Psoas muscle (tissue), 8 donors: ENCODE measurements around the gene RALY. TPM values are rescaled to one million over a fixed set of nuclear protein-coding genes. Genes with fewer than 3 reads are reported as not detected.

Experiments used
- ATAC-seq, 4 donors: fragments of 200-7000 bp; cut with Tn5 transposase; one replicate each; pipeline ENCODE4 v1.9.1; 2020; ENCODE audit warnings: moderate library complexity in 3 of 4, mild to moderate bottlenecking in 2 of 4
- DNase-seq, 2 donors: peaks; one replicate each; pipeline ENCODE4 v3.0.0-alpha.2; 2020
- H3K27ac ChIP-seq: fragments of 200-600 bp; one replicate; pipeline ENCODE4 v1.8.0; 2022
- H3K27me3 ChIP-seq, 3 donors: fragments of 200-600 bp in 1 of 3; one replicate each; pipeline versions ENCODE4 v1.6.1 to v1.8.0; 2013 to 2022; ENCODE audit warnings: low read length in 2 of 3, mild to moderate bottlenecking in 2 of 3, moderate library complexity in 1 of 3; ENCODE audit not compliant: insufficient read depth in 3 of 3
- H3K36me3 ChIP-seq, 2 donors: fragments of 200-600 bp in 1 of 2; one replicate each; pipeline versions ENCODE4 v1.6.1 to v1.8.0; 2013 to 2022; ENCODE audit warnings: low read depth in 1 of 2, mild to moderate bottlenecking in 1 of 2, moderate library complexity in 1 of 2; ENCODE audit not compliant: insufficient read depth in 1 of 2
- H3K4me1 ChIP-seq: fragments of 200-600 bp; one replicate; pipeline ENCODE4 v1.8.0; 2022
- H3K4me3 ChIP-seq: fragments of 200-600 bp; one replicate; pipeline ENCODE4 v1.8.0; 2022; ENCODE audit warnings: mild to moderate bottlenecking
- H3K9me3 ChIP-seq: fragments of 200-600 bp; one replicate; pipeline ENCODE4 v1.8.0; 2022
- CTCF ChIP-seq: fragments of 200-600 bp; IDR thresholded peaks from one replicate; pipeline ENCODE4 v1.8.0; 2022; ENCODE audit warnings: antibody characterized with exemption
- WGBS, 3 donors: extraction: QIAGEN DNeasy Blood & Tissue Kit; methylation state at CpG; one replicate each; pipeline versions ENCODE4 v1.1.6 to v1.1.7; 2013; 5-methylcytosine and 5-hydroxymethylcytosine counted together
- intact Hi-C, 2 donors: fragments of 100-400 bp; cut with DNase I; formaldehyde crosslinking; loops; one replicate each; pipeline versions ENCODE4 v1.11.0 to v1.14.2; 2022
- polyA plus RNA-seq, 3 donors: library from polyadenylated mRNA; stranded (reverse); fragments of 200-250 nt; gene quantifications; one replicate each; pipeline ENCODE4 v1.2.3, GENCODE V29; 2013
- total RNA-seq, 4 donors: library from RNA; stranded (reverse); fragmentation: NEBNext Ultra II Directional in 2 of 4; extraction: Animal tissue kit (Norgen Biotek cat#: 25700) in 2 of 4; gene quantifications; one replicate each; pipeline versions ENCODE4 v1.2.1 to v1.2.4, GENCODE V29; 2021 to 2023
- donor health status: healthy with polysubstance abuse.
- donor health status: DM: no; HTN: no; CAD: no; lungs with moderate emphysema.
- donor health status: Bipolar disorder and iron deficiency.
- donor health status: healthy.
- donor health status: DM: yes; HTN: yes; CAD: no.
- donor health status: DM: no; HTN: no; CAD: no.
- donor health status: DM: no; HTN: no; CAD: no.
- donor health status: DM: yes; HTN: yes; CAD: no.

The RALY gene
- total and polyA plus RNA-seq, 7 donors: 92.3 to 325 (median 120) TPM

GRCh38 chr20:34061695-34062094 is 68.0 kb downstream of the RALY start:
- no peaks in the 10 kb centered on the region for H3K9me3 ChIP-seq
- no peaks in the 10 kb centered on the region for H3K27me3 ChIP-seq
- H3K4me3 ChIP-seq: no peak overlapping the region
- intact Hi-C loops: loop anchor here in 1 of 2 donors (5.0 kb wide), 1 partner anchor 49 kb away; no protein-coding TSS in a partner anchor
- H3K4me1 ChIP-seq: peaks cover 8% of the 10 kb centered on the region
- ATAC-seq (no peak), DNase-seq (no peak)
- H3K36me3 ChIP-seq: no peaks in the 10 kb centered on the region
- H3K27ac ChIP-seq: no peak overlapping the region
- TF ChIP-seq CTCF: no peak

GRCh38 chr20:34062570-34063482 is 69.1 kb downstream of the RALY start:
- no peaks in the 10 kb centered on the region for H3K36me3 ChIP-seq
- no peaks in the 10 kb centered on the region for H3K27me3 ChIP-seq
- WGBS, 3 donors: 82 to 85% (median 84%) methylated on average over 5 of the region's 5 CpGs
- H3K27ac ChIP-seq: no peak overlapping the region
- peaks cover 8% of the 10 kb centered on the region for H3K4me1 ChIP-seq
- H3K9me3 ChIP-seq: no peaks in the 10 kb centered on the region
- no peak for DNase-seq
- ATAC-seq: peak in 3 of 4 donors; percentile 41 to 48 (median 41)
- no peak overlapping the region for H3K4me3 ChIP-seq
- no peak for TF ChIP-seq CTCF
- intact Hi-C loops: loop anchor here in 1 of 2 donors (5.0 kb wide), 1 partner anchor 51 kb away; no protein-coding TSS in a partner anchor

- Histone ChIP-seq H3K27me3 (no peaks in the 10 kb centered on the region), H3K4me1 (peaks cover 14% of the 10 kb centered on the region), H3K9me3 (no peaks in the 10 kb centered on the region), H3K27ac (no peak overlapping the region), H3K4me3 (no peak overlapping the region), H3K36me3 (no peaks in the 10 kb centered on the region)
- 97 to 100% (median 98%) methylated on average over 3 of the region's 3 CpGs for WGBS, 3 donors
- intact Hi-C loops: loop anchor here in 1 of 2 donors (5.0 kb wide), 1 partner anchor 52 kb away; no protein-coding TSS in a partner anchor
- ATAC-seq (no peak), DNase-seq (no peak)
- TF ChIP-seq CTCF: no peak
These were observed 70.6 kb downstream of the RALY start for GRCh38 chr20:34064286-34064685.

GRCh38 chr20:34065260-34065659 is 71.5 kb downstream of the RALY start:
- H3K27ac ChIP-seq: no peak overlapping the region
- H3K4me1 ChIP-seq: peaks cover 24% of the 10 kb centered on the region
- intact Hi-C loops: loop anchor here (5.0 kb wide), 2 partner anchors 73 to 203 kb away; partner anchors contain the start of gene RALY (in 1 of the 2)
- no peaks in the 10 kb centered on the region for H3K27me3 ChIP-seq
- no peak for TF ChIP-seq CTCF
- no peaks in the 10 kb centered on the region for H3K9me3 ChIP-seq
- ATAC-seq (no peak), DNase-seq (no peak)
- no peaks in the 10 kb centered on the region for H3K36me3 ChIP-seq
- H3K4me3 ChIP-seq: no peak overlapping the region
- WGBS, 3 donors: 85 to 95% (median 88%) methylated on average over 2 of the region's 2 CpGs
